Heart left ventricle (tissue), 16 donors: ENCODE data around the gene LRBA. TPM values are rescaled to one million over a fixed set of nuclear protein-coding genes. Genes with fewer than 3 reads are reported as not detected.
"Not testable (repeated sequence)": the region's sequence is repeated elsewhere in the genome, so short reads cannot be mapped to it uniquely, and the experiment has no call there.

Source experiments
- ATAC-seq, 4 donors: fragments of 200-7000 bp; cut with Tn5 transposase; one replicate each; pipeline ENCODE4 v1.9.1; 2020 to 2022; ENCODE audit warnings: moderate library complexity in 4 of 4, mild to moderate bottlenecking in 3 of 4, moderate number of reproducible peaks in 1 of 4
- DNase-seq, 5 donors: peaks; one replicate each; pipeline ENCODE4 v3.0.0-alpha.2; 2020
- H3K27ac ChIP-seq, 12 donors: fragments of 200-600 bp; sonication (generic) in 4 of 12; one replicate each; pipeline versions ENCODE4 v1.5.0 to v1.8.0; 2016 to 2022; ENCODE audit warnings: mild to moderate bottlenecking in 2 of 12
- H3K27me3 ChIP-seq, 9 donors: fragments of 200-600 bp; sonication (generic) in 2 of 9; one replicate each; pipeline versions ENCODE4 v1.5.1 to v1.8.0; 2016 to 2022; ENCODE audit warnings: mild to moderate bottlenecking in 3 of 9
- H3K36me3 ChIP-seq, 9 donors: fragments of 200-600 bp; sonication (generic) in 2 of 9; one replicate each; pipeline versions ENCODE4 v1.5.0 to v1.8.0; 2018 to 2022; ENCODE audit warnings: mild to moderate bottlenecking in 2 of 9
- H3K4me1 ChIP-seq, 12 donors: fragments of 200-600 bp; sonication (generic) in 4 of 12; one replicate each; pipeline versions ENCODE4 v1.5.0 to v1.8.0; 2016 to 2022; ENCODE audit warnings: mild to moderate bottlenecking in 3 of 12
- H3K4me3 ChIP-seq, 12 donors: fragments of 200-600 bp; sonication (generic) in 4 of 12; one replicate each; pipeline versions ENCODE4 v1.5.0 to v1.8.0; 2017 to 2022; ENCODE audit warnings: mild to moderate bottlenecking in 9 of 12, moderate library complexity in 4 of 12
- H3K9me3 ChIP-seq, 12 donors: fragments of 200-600 bp; sonication (generic) in 4 of 12; one replicate each; pipeline versions ENCODE4 v1.5.0 to v1.8.0; 2016 to 2022; ENCODE audit warnings: mild to moderate bottlenecking in 1 of 12
- POLR2A ChIP-seq, 2 donors: fragments of 450-650 bp; IDR thresholded peaks; one replicate each; pipeline ENCODE4 v1.6.1; 2017; ENCODE audit warnings: antibody characterized with exemption in 2 of 2, mild to moderate bottlenecking in 2 of 2, moderate library complexity in 2 of 2
- WGBS, 4 donors: extraction: QIAGEN DNeasy Blood & Tissue Kit in 2 of 4; methylation state at CpG; one replicate each; pipeline versions ENCODE4 v1.1.5 to v1.1.7; 2013 to 2018; 5-methylcytosine and 5-hydroxymethylcytosine counted together
- intact Hi-C, 10 donors: fragments of 100-400 bp; cut with DNase I; formaldehyde crosslinking; loops; one replicate each; pipeline versions ENCODE4 v1.11.1 to v1.14.2; 2022
- polyA plus RNA-seq, 2 donors: library from polyadenylated mRNA; stranded (reverse); fragments of 200-250 nt; gene quantifications; one replicate each; pipeline ENCODE4 v1.2.3, GENCODE V29; 2013
- total RNA-seq, 9 donors: library from RNA; depleted of rRNA in 2 of 9; stranded (reverse); fragments of >200 nt in 2 of 9; fragmentation: NEBNext Ultra II Directional in 3 of 9; extraction: Animal tissue kit (Norgen Biotek cat#: 25700) in 3 of 9; gene quantifications; one replicate each; pipeline versions ENCODE4 v1.1.0 to v1.2.4, GENCODE V29; 2016 to 2023
- TF ChIP-seq, protein P1 (sequence below), 12 donors: fragments of 200-600 bp; sonication (generic) in 4 of 12; IDR thresholded peaks; one replicate each; pipeline versions ENCODE4 v1.5.0 to v1.8.0; 2018 to 2022; ENCODE audit warnings: antibody characterized with exemption in 12 of 12, mild to moderate bottlenecking in 5 of 12
- donor health status: ischemic (EF 13 %, LVEDD 7.1; RV severe dilation, severe dysfunction).
- donor health status: healthy with polysubstance abuse.
- donor health status: DM: no; HTN: yes; CAD: no.
- donor health status: DM: no; HTN: no; CAD: no.
- donor health status: ischemic (EF 25% LVEDD 6.9; RV normal size, moderate dysfunction).
- donor health status: ischemic (EF 25% LVEDD 5.7; RV mildly dilated, moderate dysfunction).
- donor health status: healthy.
- donor health status: DM: yes; HTN: yes; CAD: no.
- donor health status: ischemic (EF 35%, LVEDD 5.7; RV mildly dilated, moderate dysfunction).
- donor health status: nonischemic (EF 11% LVEDD 7.7; RV severe dilation, severe dysfunction).
- donor health status: DM: yes; HTN: yes; CAD: no.
- donor health status: PGD.
- donor health status: ischemic (EF 29% LVEDD 5.4; RV normal size, mild dysfunction).
- donor health status: nonischemic (EF 23%, LVEDD 6.1; RV moderate dilation, normal function).

LRBA gene
- total and polyA plus RNA-seq, 11 donors: 6.5 to 35.1 (median 22.6) TPM

DNA sequence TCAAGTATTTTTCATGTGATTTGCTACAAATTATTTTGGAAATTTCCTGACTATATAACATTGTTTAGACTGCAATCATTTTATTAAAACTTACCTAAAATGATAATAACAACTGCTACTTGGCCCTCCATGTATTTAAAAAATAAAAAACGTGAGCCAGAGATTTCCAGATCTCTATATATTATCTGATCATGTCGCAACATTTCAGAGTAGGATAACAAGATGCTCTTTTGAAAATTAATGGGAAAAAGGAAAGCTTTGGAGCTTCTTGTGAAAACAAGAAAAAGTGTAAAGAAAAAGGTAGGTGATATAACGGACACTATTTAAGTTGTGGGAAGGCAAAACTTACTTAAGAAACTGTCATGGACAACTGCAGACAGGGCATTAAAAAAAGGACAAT, 448.0 kb downstream of the LRBA start:
- Histone ChIP-seq H3K4me1 (no peaks in the 10 kb centered on the region), H3K4me3 (no peak overlapping the region), H3K27me3 (no peaks in the 10 kb centered on the region), H3K36me3 (peaks cover 0 to 4% (median 0%) of the 10 kb centered on the region in 9 donors), H3K9me3 (peaks cover 0 to 18% (median 0%) of the 10 kb centered on the region in 12 donors), H3K27ac (no peak overlapping the region)
- DNase-seq (no peak), ATAC-seq (no peak)
- WGBS, 4 donors: 90 to 94% (median 91%) methylated on average over 3 of the region's 3 CpGs
- no peak for TF ChIP-seq POLR2A (IDR thresholded peaks at IDR 0.05)
- TF ChIP-seq, protein P1, sequence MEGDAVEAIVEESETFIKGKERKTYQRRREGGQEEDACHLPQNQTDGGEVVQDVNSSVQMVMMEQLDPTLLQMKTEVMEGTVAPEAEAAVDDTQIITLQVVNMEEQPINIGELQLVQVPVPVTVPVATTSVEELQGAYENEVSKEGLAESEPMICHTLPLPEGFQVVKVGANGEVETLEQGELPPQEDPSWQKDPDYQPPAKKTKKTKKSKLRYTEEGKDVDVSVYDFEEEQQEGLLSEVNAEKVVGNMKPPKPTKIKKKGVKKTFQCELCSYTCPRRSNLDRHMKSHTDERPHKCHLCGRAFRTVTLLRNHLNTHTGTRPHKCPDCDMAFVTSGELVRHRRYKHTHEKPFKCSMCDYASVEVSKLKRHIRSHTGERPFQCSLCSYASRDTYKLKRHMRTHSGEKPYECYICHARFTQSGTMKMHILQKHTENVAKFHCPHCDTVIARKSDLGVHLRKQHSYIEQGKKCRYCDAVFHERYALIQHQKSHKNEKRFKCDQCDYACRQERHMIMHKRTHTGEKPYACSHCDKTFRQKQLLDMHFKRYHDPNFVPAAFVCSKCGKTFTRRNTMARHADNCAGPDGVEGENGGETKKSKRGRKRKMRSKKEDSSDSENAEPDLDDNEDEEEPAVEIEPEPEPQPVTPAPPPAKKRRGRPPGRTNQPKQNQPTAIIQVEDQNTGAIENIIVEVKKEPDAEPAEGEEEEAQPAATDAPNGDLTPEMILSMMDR (IDR thresholded peaks at IDR 0.05): no peak
- intact Hi-C loops: no loop called here

DNA sequence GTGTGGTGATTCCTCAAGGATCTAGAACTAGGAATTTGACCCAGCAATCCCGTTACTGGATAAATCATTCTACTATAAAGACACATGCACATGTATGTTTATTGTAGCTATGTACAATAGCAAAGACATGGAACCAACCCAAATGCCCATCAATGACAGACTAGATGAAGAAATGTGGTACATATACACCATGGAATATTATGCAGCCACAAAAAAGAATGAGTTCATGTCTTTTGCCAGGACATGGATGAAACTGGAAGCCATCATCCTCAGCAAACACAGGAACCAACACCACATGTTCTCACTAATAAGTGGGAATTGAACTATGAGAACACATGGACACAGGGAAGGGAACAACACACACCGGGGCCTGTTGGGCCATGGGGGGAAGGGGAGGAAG, 450.1 kb downstream of the LRBA start:
- peaks cover 0 to 18% (median 0%) of the 10 kb centered on the region in 12 donors for H3K9me3 ChIP-seq
- ATAC-seq, H3K27me3 ChIP-seq, H3K4me3 ChIP-seq, H3K27ac ChIP-seq, H3K4me1 ChIP-seq, H3K36me3 ChIP-seq, intact Hi-C loops, DNase-seq: not testable (repeated sequence)
- 94 to 98% (median 96%) methylated on average over 2 of the region's 2 CpGs for WGBS, 4 donors

DNA sequence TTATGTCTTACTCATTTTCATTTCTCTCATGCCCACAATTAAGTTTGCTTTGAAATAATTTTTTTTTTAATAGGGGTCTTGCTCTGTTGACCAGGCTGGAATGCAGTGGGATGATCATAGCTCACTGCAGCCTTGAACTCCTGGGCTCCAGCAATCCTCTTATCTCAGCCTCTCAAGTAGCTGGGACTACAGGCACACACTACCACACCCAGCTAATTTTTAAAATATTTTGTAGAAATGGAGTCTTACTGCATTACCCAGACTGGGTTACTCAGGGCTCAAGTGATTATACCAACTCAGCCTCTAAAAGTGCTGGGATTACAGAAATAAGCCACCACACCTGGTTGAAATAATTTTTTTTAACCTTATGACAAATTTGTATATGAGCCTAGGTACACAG, 452.3 kb downstream of the LRBA start:
- Histone ChIP-seq H3K9me3 (peaks cover 0 to 18% (median 0%) of the 10 kb centered on the region in 12 donors), H3K36me3 (peaks cover 0 to 4% (median 0%) of the 10 kb centered on the region in 9 donors), H3K27ac (no peak overlapping the region), H3K4me3 (no peak overlapping the region), H3K4me1 (no peaks in the 10 kb centered on the region), H3K27me3 (no peaks in the 10 kb centered on the region)
- no peak for TF ChIP-seq POLR2A (IDR thresholded peaks at IDR 0.05)
- TF ChIP-seq, protein P1 (IDR thresholded peaks at IDR 0.05): no peak
- DNase-seq (no peak), ATAC-seq (no peak)
- intact Hi-C loops: no loop called here

DNA sequence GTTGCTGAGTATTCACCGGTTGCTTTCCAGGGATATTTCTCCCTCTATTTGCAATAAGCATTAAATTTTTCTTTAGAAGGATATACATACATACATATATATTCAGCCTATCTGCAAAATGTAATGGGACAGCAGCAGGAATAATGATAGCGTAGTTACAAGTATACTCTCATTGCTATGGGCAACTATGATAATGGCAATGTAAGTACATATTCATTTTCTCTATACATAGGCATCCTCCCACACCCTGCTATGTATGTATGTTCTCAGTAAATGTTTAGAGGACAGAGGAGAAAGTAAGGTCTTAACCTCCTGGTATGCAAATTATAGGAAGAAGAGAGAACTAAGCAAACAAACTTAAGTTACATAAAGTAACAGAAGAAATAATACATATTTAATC, 452.8 kb downstream of the LRBA start:
- peaks cover 0 to 4% (median 0%) of the 10 kb centered on the region in 9 donors for H3K36me3 ChIP-seq
- WGBS, 4 donors: 97 to 100% (median 98%) methylated on average over 2 of the region's 2 CpGs

DNA sequence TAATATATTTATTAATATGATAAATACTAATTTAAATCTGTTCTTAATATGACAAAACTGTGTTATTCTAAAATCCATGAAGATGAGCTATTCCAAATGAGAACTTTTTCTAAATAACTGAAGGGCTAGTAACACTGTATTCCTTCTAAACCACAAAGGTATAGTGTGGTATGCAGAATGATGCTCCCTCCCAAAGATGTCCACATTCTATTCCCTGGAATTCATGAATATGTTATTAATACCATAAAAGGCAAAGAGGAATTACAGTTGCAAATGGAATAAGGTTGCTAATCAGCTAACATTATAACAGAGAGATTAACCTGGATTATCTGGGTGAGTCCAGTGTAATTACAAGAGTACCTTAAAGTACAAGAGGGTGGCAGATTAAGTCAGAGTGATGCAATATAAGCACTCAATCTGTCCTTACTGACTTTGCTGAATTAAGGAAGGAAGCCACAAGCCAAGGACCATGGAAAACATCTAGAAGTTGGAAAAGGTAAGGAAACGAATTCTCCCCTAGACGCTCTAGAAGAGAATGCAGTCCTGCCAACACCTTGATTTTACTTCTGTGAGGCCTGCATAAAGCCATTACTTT, 453.8 kb downstream of the LRBA start:
- Histone ChIP-seq H3K27ac (no peak overlapping the region), H3K36me3 (peaks cover 0 to 4% (median 0%) of the 10 kb centered on the region in 9 donors), H3K9me3 (peaks cover 0 to 18% (median 0%) of the 10 kb centered on the region in 12 donors), H3K4me1 (no peaks in the 10 kb centered on the region), H3K27me3 (no peaks in the 10 kb centered on the region), H3K4me3 (no peak overlapping the region)
- DNase-seq: no peak
- ATAC-seq: no peak
- TF ChIP-seq, protein P1 (IDR thresholded peaks at IDR 0.05): no peak
- no peak for TF ChIP-seq POLR2A (IDR thresholded peaks at IDR 0.05)
- WGBS, 4 donors: 92 to 99% (median 97%) methylated on average over 2 of the region's 2 CpGs
- intact Hi-C loops: no loop called here

More for the DNA sequence above, 452.8 kb downstream of the LRBA start:
- TF ChIP-seq POLR2A (IDR thresholded peaks at IDR 0.05): no peak
- no peak overlapping the region for H3K27ac ChIP-seq
- ATAC-seq (no peak), DNase-seq (no peak)
- H3K27me3 ChIP-seq: no peaks in the 10 kb centered on the region
- H3K4me1 ChIP-seq: no peaks in the 10 kb centered on the region
- H3K4me3 ChIP-seq: no peak overlapping the region
- peaks cover 0 to 18% (median 0%) of the 10 kb centered on the region in 12 donors for H3K9me3 ChIP-seq
- intact Hi-C loops: no loop called here

DNA sequence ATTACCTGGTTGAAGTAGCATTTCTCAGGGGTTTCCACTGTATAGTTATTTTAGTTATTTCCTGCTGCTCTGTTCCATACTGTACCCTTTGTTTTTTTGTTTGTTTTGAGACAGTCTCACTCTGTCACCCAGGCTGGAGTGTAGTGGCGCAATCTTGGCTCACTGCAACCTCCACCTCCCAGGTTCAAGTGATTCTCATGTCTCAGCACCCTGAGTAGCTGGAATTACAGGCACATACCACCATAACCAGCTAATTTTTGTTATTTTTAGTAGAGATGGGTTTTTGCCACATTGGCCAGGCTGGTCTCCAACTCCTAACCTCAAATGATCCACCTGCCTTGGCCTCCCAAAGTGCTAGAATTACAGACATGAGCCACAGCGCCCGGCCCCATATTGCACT, 457.3 kb downstream of the LRBA start:
- H3K36me3 ChIP-seq, H3K4me1 ChIP-seq, H3K4me3 ChIP-seq, ATAC-seq, DNase-seq, H3K27me3 ChIP-seq, intact Hi-C loops, H3K27ac ChIP-seq: not testable (repeated sequence)
- WGBS, 4 donors: 96 to 100% (median 97%) methylated on average over 3 of the region's 3 CpGs
- H3K9me3 ChIP-seq: peaks cover 0 to 13% (median 0%) of the 10 kb centered on the region in 12 donors
